ENCODE data around the gene SPON1.
"Not testable (repeated sequence)": the region's sequence is repeated elsewhere in the genome, so short reads cannot be mapped to it uniquely, and the experiment has no call there.

SPON1 gene

DNA sequence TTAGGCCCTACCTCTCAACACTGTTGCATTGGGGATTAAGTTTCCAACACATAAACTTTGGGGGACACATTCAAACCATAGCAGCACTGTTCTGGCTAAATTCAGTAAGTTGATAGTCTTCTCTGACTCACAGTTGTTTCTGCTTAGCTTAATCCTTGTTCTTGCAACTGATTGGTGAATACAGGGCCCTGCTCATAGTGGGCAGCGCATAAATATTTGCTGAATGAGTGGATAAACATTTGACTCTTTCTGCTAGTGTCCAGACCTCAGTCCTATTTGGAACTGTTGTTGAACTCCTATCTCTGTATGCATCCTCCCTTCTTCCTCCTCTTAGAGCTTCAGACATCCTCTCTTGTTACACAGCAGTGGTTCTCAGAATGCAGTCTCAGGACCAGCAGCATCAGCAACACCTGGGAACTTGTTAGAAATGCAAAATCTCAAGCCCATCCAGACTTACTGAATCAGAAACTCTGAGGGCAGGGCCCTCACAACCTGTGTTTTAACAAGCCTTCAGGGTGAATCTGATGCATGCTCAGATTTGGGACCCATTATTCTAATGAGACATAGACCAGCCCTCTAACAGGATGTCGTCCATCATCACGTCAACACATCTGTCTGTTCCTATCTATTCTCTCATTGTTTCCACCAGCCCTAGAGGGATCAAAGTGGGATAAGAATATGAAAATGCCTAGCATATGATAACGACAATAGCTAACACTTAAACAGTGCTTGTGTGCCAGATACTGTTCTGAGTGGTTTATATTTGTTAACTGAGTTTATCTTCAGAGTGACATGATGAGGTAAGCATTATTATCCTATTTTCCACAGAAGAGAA lies 22.3 kb downstream of the SPON1 start:
- DNase-seq: no peak

DNA sequence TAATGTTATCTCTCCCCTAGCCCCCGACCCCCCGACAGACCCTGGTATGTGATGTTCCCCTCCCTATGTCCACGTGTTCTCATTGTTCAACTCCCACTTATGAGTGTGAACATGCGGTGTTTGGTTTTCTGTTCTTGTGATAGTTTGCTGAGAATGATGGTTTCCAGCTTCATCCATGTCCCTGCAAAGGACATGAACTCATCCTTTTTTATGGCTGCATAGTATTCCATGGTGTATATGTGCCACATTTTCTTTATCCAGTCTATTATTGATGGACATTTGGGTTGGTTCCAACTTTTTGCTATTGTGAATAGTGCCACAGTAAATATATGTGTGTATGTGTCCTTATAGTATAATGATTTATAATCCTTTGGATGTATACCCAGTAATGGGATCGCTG lies 24.2 kb downstream of the SPON1 start:
- DNase-seq: not testable (repeated sequence)

GRCh38 chr11:13992158-13992856 lies 29.8 kb downstream of the SPON1 start:
- DNase-seq: not testable (repeated sequence)

DNA sequence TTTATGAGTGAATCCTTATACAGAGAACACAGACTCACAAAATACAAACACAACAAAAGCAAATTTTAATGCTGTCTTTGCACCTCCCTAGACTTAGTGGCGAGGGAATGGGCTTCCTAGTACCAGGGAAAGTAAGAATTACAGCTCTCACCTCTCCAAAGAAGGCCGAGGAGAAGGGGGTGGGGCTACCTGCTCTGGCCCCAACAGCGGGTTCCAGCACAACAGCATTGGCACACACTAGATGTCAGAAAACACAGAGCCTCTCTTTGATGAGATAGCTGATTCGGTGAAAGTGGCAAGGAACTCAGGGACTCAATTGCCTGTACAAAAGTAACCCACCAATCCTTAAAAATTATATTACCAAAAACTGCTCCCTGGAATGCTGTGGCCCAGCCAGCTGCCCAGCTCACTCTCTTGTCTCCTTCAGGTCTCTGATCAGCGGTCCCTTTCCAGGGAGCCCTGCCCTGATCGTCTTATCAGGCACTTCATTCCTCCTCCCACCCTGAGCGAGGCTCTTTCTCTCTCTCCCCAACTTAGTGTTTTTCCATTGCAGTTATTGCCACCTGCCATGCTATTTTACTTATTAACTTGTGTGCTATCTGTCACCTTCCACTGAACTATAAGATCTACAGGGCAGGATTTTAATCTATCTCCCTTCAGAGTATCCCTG lies 30.7 kb downstream of the SPON1 start:
- DNase-seq: no peak

DNA sequence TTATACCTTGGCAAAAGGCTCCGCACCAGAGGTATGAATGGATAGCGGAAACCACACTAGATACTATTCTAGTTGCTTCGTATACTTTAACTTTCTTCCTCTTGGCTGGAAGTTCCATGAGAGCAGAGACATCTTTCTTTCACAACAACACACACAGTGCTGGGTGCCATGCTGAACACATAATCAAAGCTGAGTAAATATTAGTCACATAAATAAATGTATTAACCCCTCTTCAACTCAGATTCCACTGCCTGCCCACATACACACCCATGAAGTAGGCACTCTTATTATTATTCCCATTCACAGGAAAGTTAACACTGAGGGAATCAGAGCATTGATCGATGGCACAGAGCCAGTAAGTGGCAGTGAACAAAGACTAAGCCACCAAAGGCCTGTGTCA lies 35.4 kb downstream of the SPON1 start:
- no peak for DNase-seq

- DNase-seq: no peak
These were observed 37.2 kb downstream of the SPON1 start for GRCh38 chr11:13999704-14000103.

GRCh38 chr11:14001597-14001996 lies 39.1 kb downstream of the SPON1 start:
- no peak for DNase-seq

DNA sequence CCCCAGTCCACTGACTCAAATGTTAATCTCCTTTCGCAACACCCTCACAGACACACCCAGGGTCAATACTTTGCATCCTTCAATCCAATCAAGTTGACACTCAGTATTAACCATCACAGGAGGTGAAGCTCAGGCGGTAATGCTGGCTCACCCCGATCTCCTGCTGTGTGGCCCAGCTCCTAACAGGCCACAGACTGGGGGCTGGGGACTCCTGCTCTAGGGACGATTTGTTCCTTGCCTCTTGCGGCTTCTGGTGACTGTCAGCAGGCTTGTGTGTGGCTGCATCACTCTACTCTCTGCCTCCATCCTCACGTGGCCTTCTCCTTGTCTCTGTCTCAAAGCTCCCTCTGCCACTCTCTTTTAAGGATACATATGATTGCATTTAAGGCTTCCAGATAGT lies 45.0 kb downstream of the SPON1 start:
- no peak for DNase-seq

GRCh38 chr11:14010665-14011064 lies 48.1 kb downstream of the SPON1 start:
- no peak for DNase-seq

- no peak for DNase-seq
These were observed 50.3 kb downstream of the SPON1 start for GRCh38 chr11:14012846-14013245.

DNA sequence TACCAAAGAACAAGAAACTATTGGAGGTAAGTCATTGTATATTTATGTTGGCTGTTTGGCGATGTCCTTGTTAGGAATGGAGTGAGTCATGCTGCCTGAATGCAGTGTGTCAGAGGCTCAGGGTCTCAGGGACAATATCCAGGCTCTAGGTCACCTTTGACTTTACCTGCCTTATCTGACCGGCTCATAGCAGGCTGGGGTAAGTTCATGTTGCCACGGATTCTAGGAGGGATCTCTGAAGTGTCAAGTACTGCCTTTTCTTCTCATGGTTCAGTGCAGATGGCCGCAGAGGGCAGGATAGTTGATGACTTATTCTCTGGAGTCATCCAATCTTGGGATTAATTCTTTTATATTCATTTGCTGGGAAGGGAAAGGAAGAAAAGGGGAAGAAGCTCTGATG lies 53.2 kb downstream of the SPON1 start:
- DNase-seq: no peak

GRCh38 chr11:14018441-14018840 lies 55.9 kb downstream of the SPON1 start:
- no peak for DNase-seq

DNA sequence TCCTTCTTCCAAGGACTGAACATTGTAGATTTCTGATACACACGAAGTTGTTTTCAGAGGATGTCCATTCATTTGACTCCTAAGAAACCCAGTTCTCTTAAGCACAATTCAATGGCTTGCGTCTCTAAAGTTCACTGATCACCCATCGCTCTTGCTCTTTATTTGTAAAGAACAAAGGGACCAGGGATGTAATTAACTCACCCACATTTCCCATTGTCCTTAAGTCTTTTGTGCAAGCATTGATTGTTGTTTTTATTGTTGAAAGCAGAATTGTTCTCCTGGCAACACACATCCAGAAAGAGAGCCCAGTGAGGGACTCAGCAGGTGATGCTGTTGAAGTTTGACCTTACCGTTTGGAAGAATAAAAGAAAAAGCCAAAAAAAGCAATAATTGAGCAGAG lies 59.2 kb downstream of the SPON1 start:
- no peak for DNase-seq

- DNase-seq: no peak
These were observed 59.7 kb downstream of the SPON1 start for GRCh38 chr11:14022251-14022650.

- no peak for DNase-seq
These were observed 60.3 kb downstream of the SPON1 start for GRCh38 chr11:14022821-14023220.

- no peak for DNase-seq
These were observed 64.4 kb downstream of the SPON1 start for GRCh38 chr11:14026961-14027360.

- no peak for DNase-seq
These were observed 65.0 kb downstream of the SPON1 start for GRCh38 chr11:14027525-14027924.

DNA sequence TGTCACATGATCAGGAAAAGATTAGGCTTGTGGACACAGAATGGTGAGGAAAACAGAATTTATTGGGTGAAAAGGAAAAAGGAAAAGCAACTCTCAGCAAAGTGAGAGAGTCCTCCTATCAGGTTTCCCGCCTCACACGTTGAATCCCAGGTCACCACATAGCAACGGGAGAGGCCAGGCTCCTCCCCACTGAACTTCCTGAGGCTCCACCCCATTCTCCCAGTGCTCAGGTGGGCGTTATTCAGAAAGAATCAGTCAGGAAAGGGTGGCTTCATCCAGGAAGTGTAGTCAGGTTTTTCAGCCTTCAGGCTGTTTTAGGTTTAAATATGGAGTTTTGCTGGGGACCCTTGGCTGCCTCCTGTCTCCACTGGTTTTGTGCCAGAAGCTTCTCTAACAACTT lies 66.9 kb downstream of the SPON1 start:
- no peak for DNase-seq

- no peak for DNase-seq
These were observed 67.7 kb downstream of the SPON1 start for GRCh38 chr11:14029971-14030920.

DNA sequence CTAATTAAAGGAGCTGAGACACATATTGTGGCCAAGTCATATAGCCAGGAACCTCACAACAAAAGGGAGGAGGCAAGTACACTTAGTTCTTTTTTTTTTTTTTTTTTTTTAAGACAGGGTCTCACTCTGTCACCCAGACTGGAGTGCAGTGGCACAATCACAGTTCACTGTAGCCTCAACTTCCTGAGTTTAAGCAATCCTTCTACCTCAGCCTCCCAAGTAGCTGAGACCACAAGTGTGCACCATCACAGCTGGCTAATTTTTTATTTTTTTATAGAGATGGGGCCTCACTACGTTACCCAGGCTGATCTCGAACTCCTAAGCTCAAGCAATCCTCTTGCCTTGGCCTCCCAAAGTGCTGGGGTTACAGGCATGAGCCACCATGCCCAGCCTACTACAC lies 73.0 kb downstream of the SPON1 start:
- not testable (repeated sequence) for DNase-seq

GRCh38 chr11:14036469-14036868 lies 73.9 kb downstream of the SPON1 start:
- DNase-seq: no peak

- DNase-seq: no peak
These were observed 78.5 kb downstream of the SPON1 start for GRCh38 chr11:14041040-14041439.

DNA sequence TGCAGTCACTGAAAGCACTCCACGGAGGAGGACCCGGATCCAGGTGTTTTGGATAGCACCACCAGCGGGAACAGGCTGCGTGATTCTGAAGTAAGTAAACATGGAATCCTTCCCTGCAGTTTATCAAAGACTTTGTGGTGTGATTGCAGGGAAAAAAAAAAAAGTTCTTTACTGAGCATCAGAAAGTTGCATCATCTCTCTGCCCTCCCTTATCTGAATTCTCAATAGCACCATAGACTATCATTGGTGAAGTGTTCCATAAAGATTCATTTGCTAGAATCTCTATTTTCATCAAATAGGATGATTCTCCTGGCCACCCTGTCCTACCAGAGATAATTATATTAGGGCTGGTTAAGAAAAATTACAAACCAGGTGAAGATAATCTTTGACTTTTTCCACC lies 79.0 kb downstream of the SPON1 start:
- DNase-seq: no peak
